HG02759 (cell line): Measurements from ENCODE around the gene TGFBR3L.
"Not testable (repeated sequence)": the region's sequence is repeated elsewhere in the genome, so short reads cannot be mapped to it uniquely, and the experiment has no call there.

Source experiments
- ATAC-seq: cut with Tn5 transposase; IDR thresholded peaks from one replicate; pipeline ENCODE4 v1.9.1; 2021; ENCODE audit warnings: mild to moderate bottlenecking, moderate library complexity; ENCODE audit not compliant: unreplicated experiment

Gene TGFBR3L

GRCh38 chr19:7926727-7927604, 12.3 kb downstream of the TGFBR3L start:
- ATAC-seq = no peak

GRCh38 chr19:7927605-7928333, 13.1 kb downstream of the TGFBR3L start:
- ATAC-seq = no peak

GRCh38 chr19:7928334-7928706, 13.7 kb downstream of the TGFBR3L start:
- ATAC-seq = no peak

- no peak for ATAC-seq
Measured at GRCh38 chr19:7928741-7929701, 14.4 kb downstream of the TGFBR3L start.

- ATAC-seq = not testable (repeated sequence)
Measured at GRCh38 chr19:7930030-7930429, 15.4 kb downstream of the TGFBR3L start.

DNA sequence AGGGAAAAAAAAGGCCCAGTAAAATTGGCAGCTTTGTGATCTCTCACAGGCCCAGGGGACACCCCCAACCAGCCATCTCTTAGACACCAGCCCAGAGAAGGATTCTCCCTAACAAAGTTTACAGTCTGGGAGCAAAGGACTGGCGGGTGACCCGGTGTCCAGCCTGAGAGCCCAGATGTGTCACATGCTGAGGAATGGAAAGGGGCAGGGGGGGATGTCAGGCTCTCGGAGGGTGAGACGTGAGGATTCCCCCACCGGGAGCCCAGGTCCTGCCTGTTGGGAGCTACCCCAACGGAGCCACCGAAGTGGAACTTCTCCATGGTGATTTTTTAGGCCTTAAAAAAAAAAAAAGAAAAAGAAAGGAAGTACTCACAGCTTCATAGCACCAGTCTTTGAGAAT, 16.1 kb downstream of the TGFBR3L start:
- ATAC-seq = no peak

DNA sequence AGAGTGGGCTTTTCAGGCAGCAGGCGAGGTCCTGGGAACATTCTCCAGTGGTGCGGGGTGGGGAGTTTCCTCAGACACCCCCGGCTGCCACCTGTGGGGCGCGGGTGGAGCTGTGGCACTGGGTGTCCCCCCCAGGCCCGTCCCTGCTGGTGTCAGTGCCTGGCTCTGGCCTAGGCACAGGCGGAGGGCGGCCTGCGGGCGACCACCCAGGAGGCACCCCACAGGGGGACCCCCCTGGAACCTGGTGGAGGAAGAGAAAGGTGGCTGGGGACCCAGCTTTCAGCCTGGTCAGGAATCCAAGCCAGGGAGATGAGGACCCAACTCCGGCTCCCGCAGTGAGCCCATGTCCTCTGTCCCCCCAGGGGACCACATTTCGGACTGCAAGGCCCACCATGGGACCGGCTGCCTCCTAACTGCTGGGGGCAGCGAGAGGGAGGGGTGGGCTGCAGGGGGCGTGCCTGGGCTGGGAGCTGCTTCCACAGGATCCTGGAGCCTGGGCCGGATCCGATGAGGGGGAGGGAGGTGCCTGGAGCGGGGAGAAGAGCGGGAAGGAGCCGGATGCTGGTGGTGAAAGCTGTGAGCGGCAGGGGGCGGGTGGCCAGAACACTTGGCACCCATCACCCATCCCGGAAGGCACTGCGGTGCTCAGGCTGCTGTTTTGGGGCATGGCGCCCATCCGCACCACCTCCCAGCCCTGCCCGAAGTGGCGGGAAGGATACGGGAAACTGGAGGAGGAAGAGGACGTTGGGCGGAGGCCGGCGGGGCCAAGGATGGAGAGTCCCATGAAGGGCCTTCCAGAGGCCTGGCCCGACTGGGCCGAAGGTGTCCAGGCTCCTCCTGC, 16.8 kb downstream of the TGFBR3L start:
- no peak for ATAC-seq

DNA sequence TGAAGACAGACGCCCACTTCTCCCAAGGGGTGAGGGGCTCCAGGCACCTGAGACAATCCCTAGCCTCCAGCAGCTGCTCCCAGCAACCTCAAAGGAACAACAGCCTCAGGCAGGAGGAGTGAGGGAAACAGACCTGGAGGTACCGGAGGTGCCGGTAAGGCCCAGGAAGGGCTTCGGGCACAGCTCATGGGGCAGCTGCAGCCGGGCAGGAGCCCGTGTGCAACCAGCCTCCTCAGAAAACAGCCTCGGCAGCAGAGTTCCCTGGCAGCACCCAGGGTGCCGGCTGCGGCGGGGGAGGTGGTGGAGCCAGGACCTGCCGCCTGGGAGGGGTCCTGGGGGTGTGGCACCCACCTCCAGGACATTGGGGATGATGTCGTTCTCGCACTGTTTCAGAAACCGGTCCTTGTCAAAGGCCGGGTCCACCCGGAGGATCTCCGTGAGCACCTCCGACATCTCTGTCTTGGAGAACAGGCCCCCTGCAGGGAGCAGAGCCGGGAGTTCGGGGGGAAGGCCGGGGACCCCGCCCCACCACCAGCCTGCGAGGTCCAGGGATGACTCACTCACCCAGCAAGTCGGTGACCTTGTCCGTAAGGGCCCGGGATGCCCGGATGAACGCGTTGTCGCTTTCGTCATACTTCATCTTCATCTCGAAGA, 17.8 kb downstream of the TGFBR3L start:
- ATAC-seq = no peak

DNA sequence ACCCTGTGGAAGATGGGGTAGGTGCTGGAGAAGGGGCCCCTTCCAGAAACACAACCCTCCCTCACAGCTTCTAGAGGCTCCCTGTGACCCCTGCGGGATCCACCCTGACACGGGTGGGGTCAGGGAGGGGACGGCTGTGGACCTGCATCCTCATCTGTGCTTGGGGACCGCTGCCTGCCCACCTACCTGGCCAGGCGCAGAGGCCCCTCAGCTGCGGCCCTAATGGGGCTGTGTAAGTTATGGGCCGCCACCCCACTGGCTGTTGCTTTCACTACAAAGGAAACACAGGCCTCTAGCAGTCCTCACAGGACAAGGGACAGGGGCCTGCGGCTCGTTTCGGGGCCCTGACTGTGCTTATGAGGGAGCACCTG, 18.3 kb downstream of the TGFBR3L start:
- ATAC-seq = no peak

DNA sequence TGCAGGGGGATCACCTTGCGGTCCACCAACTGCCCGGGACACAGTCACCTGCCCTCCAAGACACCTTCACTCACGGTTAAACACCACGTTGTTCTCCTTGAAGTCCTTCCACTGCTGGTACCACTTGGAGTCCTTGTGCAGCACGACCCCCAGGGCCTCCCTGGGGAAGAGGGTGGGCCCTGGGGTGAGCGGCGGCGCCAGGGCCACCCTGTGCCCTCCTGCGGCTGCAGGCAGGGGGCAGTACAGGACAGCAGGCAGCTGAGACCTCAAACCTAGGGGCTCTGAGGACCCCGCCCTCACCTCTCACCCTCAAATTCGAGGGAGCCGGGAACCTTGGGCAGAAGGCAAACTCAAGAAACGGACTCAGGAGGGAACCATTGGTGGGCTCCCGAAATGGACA, 18.8 kb downstream of the TGFBR3L start:
- ATAC-seq = no peak

GRCh38 chr19:7933828-7934725, 19.4 kb downstream of the TGFBR3L start:
- ATAC-seq = no peak

- ATAC-seq = no peak
Measured at GRCh38 chr19:7934766-7935165, 20.1 kb downstream of the TGFBR3L start.

DNA sequence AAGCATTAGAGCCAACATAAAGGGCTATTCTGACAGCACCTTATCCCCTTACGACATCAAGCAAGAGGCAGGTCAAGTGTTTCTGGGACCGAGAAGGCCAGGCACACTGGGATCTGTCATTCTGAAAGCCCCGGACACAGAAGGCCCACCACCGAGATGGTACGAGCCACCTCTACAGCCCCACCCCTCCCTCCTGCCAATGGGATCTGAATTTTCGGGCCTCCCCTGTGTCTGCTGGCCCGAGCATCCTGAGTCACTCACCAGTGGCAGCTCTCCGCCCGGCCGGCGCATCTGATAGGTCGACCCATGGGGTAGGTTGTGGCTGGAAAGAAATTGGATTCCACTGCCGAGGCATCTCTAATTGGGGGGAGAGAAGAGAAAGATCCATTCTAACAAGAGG, 26.2 kb downstream of the TGFBR3L start:
- no peak for ATAC-seq

DNA sequence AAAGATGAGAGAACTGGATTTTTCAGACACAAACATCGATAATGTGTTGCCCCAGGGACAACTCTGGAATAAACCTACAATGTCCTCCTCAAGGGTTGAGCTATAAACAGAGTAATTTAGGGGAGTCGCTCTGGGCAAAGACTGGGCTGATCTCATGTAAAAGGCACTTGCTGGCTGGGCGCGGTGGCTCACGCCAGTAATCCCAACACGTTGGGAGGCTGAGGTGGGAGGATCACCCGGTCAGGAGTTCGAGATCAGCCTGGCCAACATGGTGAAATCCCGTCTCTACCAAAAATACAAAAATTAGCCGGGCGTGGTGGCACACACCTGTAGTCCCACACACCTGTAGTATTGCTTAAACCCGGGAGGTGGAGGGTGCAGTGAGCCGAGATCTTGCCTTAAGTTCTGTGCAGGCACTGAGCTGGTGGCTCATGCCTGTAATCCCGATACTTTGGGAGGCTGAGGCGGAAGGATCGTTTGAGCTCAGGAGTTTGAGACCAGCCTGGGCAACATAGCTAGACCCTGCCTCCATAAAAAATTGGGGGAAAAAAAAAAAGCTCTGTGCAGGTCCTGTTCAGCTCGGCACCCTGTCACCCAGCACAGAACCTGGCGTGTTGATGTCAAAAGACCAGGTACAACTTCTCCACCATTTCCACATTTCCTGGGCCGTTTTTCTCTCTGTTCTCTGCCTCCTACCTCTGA, 27.4 kb downstream of the TGFBR3L start:
- no peak for ATAC-seq

GRCh38 chr19:7942981-7943443, 28.4 kb downstream of the TGFBR3L start:
- no peak for ATAC-seq

GRCh38 chr19:7943444-7944176, 29.0 kb downstream of the TGFBR3L start, which contains the start of gene TIMM44:
Gene TIMM44, minus strand, starts transcription at chr19:7943666. Its CDS starts 15 bp downstream, at chr19:7943651.
- ATAC-seq = peak; percentile 91

GRCh38 chr19:7944177-7944761, 29.6 kb downstream of the TGFBR3L start:
- ATAC-seq = peak; percentile 28
